Esophagus muscularis mucosa (tissue), 4 donors: Measurements from ENCODE around the gene KCNG4. TPM values are rescaled to one million over a fixed set of nuclear protein-coding genes. Genes with fewer than 3 reads are reported as not detected.

Experiments used
- DNase-seq: peaks from one replicate; pipeline ENCODE4 v3.0.0-alpha.2; 2017; ENCODE audit errors: extremely low spot score
- H3K27ac ChIP-seq, 4 donors: fragments of 200-600 bp; sonication (generic); replicated peaks in 1 of 4; 1 replicate in 3 of 4; 2 replicates in 1 of 4; pipeline ENCODE4 v1.5.1; 2016 to 2019; ENCODE audit warnings: mild to moderate bottlenecking in 1 of 4
- H3K27me3 ChIP-seq, 4 donors: fragments of 200-600 bp; sonication (generic); one replicate each; pipeline versions ENCODE4 v1.5.1 to v1.6.0; 2016 to 2019
- H3K36me3 ChIP-seq, 4 donors: fragments of 200-600 bp; sonication (generic); one replicate each; pipeline ENCODE4 v1.5.1; 2016 to 2019
- H3K4me1 ChIP-seq, 4 donors: fragments of 200-600 bp; sonication (generic); one replicate each; pipeline ENCODE4 v1.5.1; 2016 to 2019
- H3K4me3 ChIP-seq, 4 donors: fragments of 200-600 bp; sonication (generic); 1 replicate in 2 of 4; 2 replicates in 2 of 4; pipeline ENCODE4 v1.5.1; 2016 to 2019; ENCODE audit warnings: mild to moderate bottlenecking in 4 of 4, moderate library complexity in 1 of 4
- H3K9me3 ChIP-seq, 4 donors: fragments of 200-600 bp; sonication (generic); 1 replicate in 3 of 4; 2 replicates in 1 of 4; pipeline ENCODE4 v1.5.1; 2016 to 2019
- CTCF ChIP-seq, 3 experiments: fragments of 200-600 bp in 2 of 3; fragments of 450-650 bp in 1 of 3; sonication (generic) in 2 of 3; IDR thresholded peaks; one replicate each; pipeline ENCODE4 v1.5.1; 2017 to 2019; ENCODE audit warnings: antibody characterized with exemption in 3 of 3, mild to moderate bottlenecking in 2 of 3, moderate library complexity in 1 of 3
- EP300 ChIP-seq: sonication (generic); formaldehyde crosslinking; IDR thresholded peaks from one replicate; pipeline ENCODE4 v1.6.1; 2017; ENCODE audit warnings: antibody characterized with exemption
- POLR2A ChIP-seq: fragments of 450-650 bp; IDR thresholded peaks from one replicate; pipeline ENCODE4 v1.6.1; 2017; ENCODE audit warnings: antibody characterized with exemption, moderate library complexity, mild to moderate bottlenecking, low read depth
- POLR2AphosphoS5 ChIP-seq, 2 donors: sonication (generic); formaldehyde crosslinking; IDR thresholded peaks; one replicate each; pipeline ENCODE4 v1.6.1; 2017; ENCODE audit warnings: antibody characterized with exemption in 2 of 2
- WGBS: methylation state at CpG from one replicate; pipeline ENCODE4 v1.1.5; 2018; 5-methylcytosine and 5-hydroxymethylcytosine counted together
- intact Hi-C: fragments of 100-400 bp; cut with DNase I; formaldehyde crosslinking; loops from one replicate; pipeline ENCODE4 v1.15.1; 2023
- total RNA-seq, 4 donors: library from RNA; depleted of rRNA; stranded (reverse); fragments of >200 nt; gene quantifications; one replicate each; pipeline versions ENCODE4 v1.1.0 to v1.2.1, GENCODE V29; 2016

Gene KCNG4
- total RNA-seq, 4 donors from 2014 or later, result not detected

- H3K4me1 ChIP-seq, result no peaks in the 10 kb centered on the region
- H3K9me3 ChIP-seq, result no peaks in the 10 kb centered on the region
- no peak overlapping the region for H3K4me3 ChIP-seq
- TF ChIP-seq POLR2A (no peak), CTCF (IDR thresholded peaks at IDR 0.05) (no peak), EP300 (no peak), POLR2AphosphoS5 (IDR thresholded peaks at IDR 0.05) (no peak)
- H3K27me3 ChIP-seq, result peaks cover 0 to 31% (median 0%) of the 10 kb centered on the region in 4 donors
- intact Hi-C loops, result no loop called here
- H3K36me3 ChIP-seq, result no peaks in the 10 kb centered on the region
- DNase-seq, result no peak
- WGBS, result 83% methylated on average over 10 of the region's 10 CpGs
- no peak overlapping the region for H3K27ac ChIP-seq
These were observed 6.3 kb upstream of the KCNG4 start for GRCh38 chr16:84245956-84246678.

GRCh38 chr16:84244728-84245127 lies 4.9 kb upstream of the KCNG4 start:
- H3K27me3 ChIP-seq, result peaks cover 0 to 40% (median 2%) of the 10 kb centered on the region in 4 donors
- 96% methylated on average over 2 of the region's 2 CpGs for WGBS
- H3K36me3 ChIP-seq, result no peaks in the 10 kb centered on the region
- H3K9me3 ChIP-seq, result no peaks in the 10 kb centered on the region
- no peak for DNase-seq
- no peak overlapping the region for H3K27ac ChIP-seq
- H3K4me1 ChIP-seq, result peaks cover 0 to 4% (median 0%) of the 10 kb centered on the region in 4 donors
- intact Hi-C loops, result no loop called here
- no peak for TF ChIP-seq POLR2AphosphoS5 (IDR thresholded peaks at IDR 0.05)
- no peak for TF ChIP-seq CTCF (IDR thresholded peaks at IDR 0.05)
- no peak for TF ChIP-seq POLR2A
- TF ChIP-seq EP300, result no peak
- H3K4me3 ChIP-seq, result no peak overlapping the region

- H3K4me3 ChIP-seq, result no peak overlapping the region
- TF ChIP-seq POLR2AphosphoS5 (IDR thresholded peaks at IDR 0.05), result no peak
- no peak for TF ChIP-seq POLR2A
- TF ChIP-seq CTCF (IDR thresholded peaks at IDR 0.05), result no peak
- no peak for TF ChIP-seq EP300
- H3K27me3 ChIP-seq, result peaks cover 0 to 44% (median 2%) of the 10 kb centered on the region in 4 donors
- no peaks in the 10 kb centered on the region for H3K9me3 ChIP-seq
- intact Hi-C loops, result no loop called here
- no peaks in the 10 kb centered on the region for H3K36me3 ChIP-seq
- 73% methylated on average over 1 of the region's 1 CpG for WGBS
- H3K4me1 ChIP-seq, result peaks cover 0 to 10% (median 0%) of the 10 kb centered on the region in 4 donors
- DNase-seq, result no peak
- H3K27ac ChIP-seq, result no peak overlapping the region
These were observed 3.9 kb upstream of the KCNG4 start for GRCh38 chr16:84243732-84244131.

- intact Hi-C loops, result no loop called here
- TF ChIP-seq EP300, result no peak
- TF ChIP-seq CTCF (IDR thresholded peaks at IDR 0.05), result no peak
- TF ChIP-seq POLR2A, result no peak
- no peak for TF ChIP-seq POLR2AphosphoS5 (IDR thresholded peaks at IDR 0.05)
- no peaks in the 10 kb centered on the region for H3K36me3 ChIP-seq
- H3K27ac ChIP-seq, result no peak overlapping the region
- H3K9me3 ChIP-seq, result no peaks in the 10 kb centered on the region
- DNase-seq, result no peak
- WGBS, result 82% methylated on average over 9 of the region's 9 CpGs
- peaks cover 0 to 50% (median 2%) of the 10 kb centered on the region in 4 donors for H3K27me3 ChIP-seq
- peaks cover 0 to 10% (median 0%) of the 10 kb centered on the region in 4 donors for H3K4me1 ChIP-seq
- no peak overlapping the region for H3K4me3 ChIP-seq
These were observed 3.0 kb upstream of the KCNG4 start for GRCh38 chr16:84242839-84243238.
